Measurements from ENCODE around the gene DNAJC1. TPM values are rescaled to one million over a fixed set of nuclear protein-coding genes. Genes with fewer than 3 reads are reported as not detected.
A peak's percentile ranks its signal among the peaks of the same experiment; 100 is the strongest.

DNAJC1 gene
- total RNA-seq (39.2 and 57.1 TPM in 2 replicates), polyA plus RNA-seq (31.2 and 32.6 TPM in 2 replicates)

GRCh38 chr10:22003177-22003963 is at the start of gene DNAJC1:
DNAJC1 (minus strand) TSS chr10:22003730; CDS start chr10:22003434, 296 bp downstream.
- DNase-seq (ENCODE audit: low read depth in 1 of 2, low spot score in 1 of 2) = peak; percentile 97 to 98
- H3K4me3 ChIP-seq = peak within 1 kb of the TSS; percentile 67
- TF ChIP-seq CTCF (IDR thresholded peaks at IDR 0.05; ENCODE audit: low read depth, low read length) = no peak
- peaks cover 7% of the 10 kb centered on the region for H3K4me1 ChIP-seq (ENCODE audit: low read depth)
- peak within 1 kb of the TSS; percentile 93 for H3K27ac ChIP-seq
- no peaks in the 10 kb centered on the region for H3K27me3 ChIP-seq
- H3K9me3 ChIP-seq (ENCODE audit: low read depth) = no peaks in the 10 kb centered on the region
- no peaks in the 10 kb centered on the region for H3K36me3 ChIP-seq

GRCh38 chr10:22053048-22053447 is 49.5 kb upstream of the DNAJC1 start:
- H3K4me3 ChIP-seq = no peak overlapping the region
- DNase-seq (ENCODE audit: low read depth in 1 of 2, low spot score in 1 of 2) = no peak
- H3K27ac ChIP-seq = no peak overlapping the region
- no peaks in the 10 kb centered on the region for H3K9me3 ChIP-seq (ENCODE audit: low read depth)
- no peak for TF ChIP-seq CTCF (IDR thresholded peaks at IDR 0.05; ENCODE audit: low read depth, low read length)
- no peaks in the 10 kb centered on the region for H3K27me3 ChIP-seq
- no peaks in the 10 kb centered on the region for H3K4me1 ChIP-seq (ENCODE audit: low read depth)
- H3K36me3 ChIP-seq = no peaks in the 10 kb centered on the region

GRCh38 chr10:22049635-22050034 is 46.1 kb upstream of the DNAJC1 start:
- no peak for DNase-seq (ENCODE audit: low read depth in 1 of 2, low spot score in 1 of 2)
- no peak overlapping the region for H3K27ac ChIP-seq
- no peaks in the 10 kb centered on the region for H3K4me1 ChIP-seq (ENCODE audit: low read depth)
- H3K9me3 ChIP-seq (ENCODE audit: low read depth) = no peaks in the 10 kb centered on the region
- no peaks in the 10 kb centered on the region for H3K36me3 ChIP-seq
- no peaks in the 10 kb centered on the region for H3K27me3 ChIP-seq
- no peak for TF ChIP-seq CTCF (IDR thresholded peaks at IDR 0.05; ENCODE audit: low read depth, low read length)
- H3K4me3 ChIP-seq = no peak overlapping the region

- Histone ChIP-seq H3K4me3 (no peak overlapping the region), H3K36me3 (no peaks in the 10 kb centered on the region), H3K27me3 (no peaks in the 10 kb centered on the region), H3K27ac (no peak overlapping the region), H3K4me1 (ENCODE audit: low read depth) (no peaks in the 10 kb centered on the region), H3K9me3 (ENCODE audit: low read depth) (no peaks in the 10 kb centered on the region)
- no peak for TF ChIP-seq CTCF (IDR thresholded peaks at IDR 0.05; ENCODE audit: low read depth, low read length)
- no peak for DNase-seq (ENCODE audit: low read depth in 1 of 2, low spot score in 1 of 2)
Observed at GRCh38 chr10:22047812-22048211, 44.3 kb upstream of the DNAJC1 start.

- H3K27me3 ChIP-seq = no peaks in the 10 kb centered on the region
- H3K9me3 ChIP-seq (ENCODE audit: low read depth) = no peaks in the 10 kb centered on the region
- H3K36me3 ChIP-seq = no peaks in the 10 kb centered on the region
- no peak overlapping the region for H3K27ac ChIP-seq
- DNase-seq (ENCODE audit: low read depth in 1 of 2, low spot score in 1 of 2) = no peak
- H3K4me3 ChIP-seq = no peak overlapping the region
- no peaks in the 10 kb centered on the region for H3K4me1 ChIP-seq (ENCODE audit: low read depth)
- TF ChIP-seq CTCF (IDR thresholded peaks at IDR 0.05; ENCODE audit: low read depth, low read length) = no peak
Observed at GRCh38 chr10:22043327-22043633, 39.8 kb upstream of the DNAJC1 start.
